Stimulated activated CD4-positive, alpha-beta T cell treated with anti-CD3 and anti-CD28 coated beads, Interleukin-4, amount 100 ng/mL, for 4 hours (primary cell): ENCODE measurements around the gene COL6A1.
A peak's percentile ranks its signal among the peaks of the same experiment; 100 is the strongest.

ENCODE experiments used
- DNase-seq, 2 experiments: peaks; one replicate each; pipeline ENCODE4 v3.0.0-alpha.2; 2020

The COL6A1 gene

DNA sequence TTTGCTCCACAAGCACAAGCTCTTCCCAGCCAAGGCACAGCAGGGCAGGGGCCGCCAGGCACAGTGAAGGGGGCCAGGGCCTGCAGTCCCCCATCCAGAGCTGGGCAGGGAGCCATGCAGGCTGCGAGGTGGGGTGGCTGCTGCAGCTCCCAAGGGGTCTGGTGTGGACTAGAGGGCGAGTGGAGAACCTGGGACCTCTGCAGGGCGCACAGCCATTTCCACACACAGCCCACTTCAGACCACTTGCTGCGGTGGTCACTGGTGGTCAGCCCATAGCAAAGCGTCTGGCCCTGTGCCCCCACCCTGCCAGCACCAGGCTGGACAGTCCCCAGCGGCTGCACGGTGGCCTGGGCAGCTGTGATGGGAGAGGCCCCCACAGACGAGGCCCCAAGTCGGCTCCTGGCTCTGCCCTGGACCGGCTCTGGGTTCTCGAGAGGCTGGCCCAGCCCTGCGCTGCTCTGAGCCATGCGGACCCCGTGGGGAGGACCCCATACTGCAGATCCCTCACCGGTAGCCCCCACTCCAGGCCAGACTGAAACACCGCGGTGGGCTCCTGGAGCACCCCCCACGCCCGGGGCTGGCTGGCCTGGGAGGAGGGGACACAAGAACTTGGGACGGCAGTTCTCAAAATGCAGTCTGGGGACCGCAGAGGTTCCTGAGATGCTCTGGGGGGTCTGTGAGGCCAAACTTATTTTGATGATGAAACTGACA, 69.3 kb downstream of the COL6A1 start:
- DNase-seq, result no peak

DNA sequence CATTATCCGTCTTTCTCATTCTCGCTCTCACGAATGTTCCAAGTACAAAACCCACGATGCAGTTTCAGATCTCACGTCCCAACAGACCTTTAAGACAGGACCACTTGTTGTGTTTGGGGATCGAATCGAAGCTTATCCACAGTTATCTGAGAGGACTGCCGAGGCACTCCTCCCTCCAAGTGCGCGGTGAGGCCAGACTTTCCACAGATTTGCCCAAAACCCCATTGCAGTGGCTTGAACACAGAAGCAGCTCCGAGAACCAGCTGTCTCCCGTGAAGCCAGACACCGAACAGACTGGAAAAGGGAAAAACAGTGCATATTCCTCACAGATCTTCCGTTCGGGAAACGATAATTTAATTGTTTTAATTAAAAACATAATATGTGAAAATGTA, 69.8 kb downstream of the COL6A1 start:
- no peak for DNase-seq

DNA sequence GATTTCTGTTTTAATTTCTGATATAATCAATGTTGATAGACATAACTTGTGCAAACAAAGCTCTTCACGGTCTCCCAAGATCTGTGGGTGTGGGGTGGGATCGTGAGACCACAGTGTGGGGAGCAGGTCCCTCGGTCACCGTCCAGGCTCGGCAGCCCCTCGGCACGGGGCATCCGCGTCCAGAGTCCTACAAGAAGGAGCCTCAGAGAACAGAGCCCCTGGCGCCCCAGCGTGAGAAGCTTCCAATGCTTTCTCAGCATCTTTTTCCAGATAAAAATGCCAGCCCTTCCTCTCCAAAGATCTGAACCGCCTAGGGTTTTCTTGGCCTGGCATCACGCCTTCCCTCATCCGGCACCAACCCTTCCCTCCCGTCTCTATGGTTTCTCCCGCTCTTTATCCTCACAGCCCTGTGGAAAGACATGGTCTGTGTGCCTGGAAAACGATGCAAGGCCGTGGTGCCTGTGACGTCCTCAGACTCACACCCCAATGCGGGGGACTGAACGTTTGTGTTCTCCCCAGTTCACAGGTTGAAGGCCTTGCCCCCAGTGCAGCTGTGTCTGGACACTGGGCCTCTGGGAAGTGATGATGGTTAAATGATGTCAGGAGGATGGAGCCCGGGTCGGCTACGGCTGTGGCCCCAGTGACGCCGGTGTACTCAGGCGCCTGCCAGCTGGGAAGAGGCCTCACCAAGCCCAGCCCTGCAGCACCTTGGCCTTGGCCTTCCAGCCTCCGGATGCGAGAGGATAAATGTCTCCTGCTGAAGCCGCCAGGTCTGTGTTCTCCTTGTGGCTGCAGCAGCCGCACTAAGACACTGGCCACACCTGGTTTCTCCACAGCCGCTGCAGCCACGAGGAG, 70.5 kb downstream of the COL6A1 start:
- no peak for DNase-seq

DNA sequence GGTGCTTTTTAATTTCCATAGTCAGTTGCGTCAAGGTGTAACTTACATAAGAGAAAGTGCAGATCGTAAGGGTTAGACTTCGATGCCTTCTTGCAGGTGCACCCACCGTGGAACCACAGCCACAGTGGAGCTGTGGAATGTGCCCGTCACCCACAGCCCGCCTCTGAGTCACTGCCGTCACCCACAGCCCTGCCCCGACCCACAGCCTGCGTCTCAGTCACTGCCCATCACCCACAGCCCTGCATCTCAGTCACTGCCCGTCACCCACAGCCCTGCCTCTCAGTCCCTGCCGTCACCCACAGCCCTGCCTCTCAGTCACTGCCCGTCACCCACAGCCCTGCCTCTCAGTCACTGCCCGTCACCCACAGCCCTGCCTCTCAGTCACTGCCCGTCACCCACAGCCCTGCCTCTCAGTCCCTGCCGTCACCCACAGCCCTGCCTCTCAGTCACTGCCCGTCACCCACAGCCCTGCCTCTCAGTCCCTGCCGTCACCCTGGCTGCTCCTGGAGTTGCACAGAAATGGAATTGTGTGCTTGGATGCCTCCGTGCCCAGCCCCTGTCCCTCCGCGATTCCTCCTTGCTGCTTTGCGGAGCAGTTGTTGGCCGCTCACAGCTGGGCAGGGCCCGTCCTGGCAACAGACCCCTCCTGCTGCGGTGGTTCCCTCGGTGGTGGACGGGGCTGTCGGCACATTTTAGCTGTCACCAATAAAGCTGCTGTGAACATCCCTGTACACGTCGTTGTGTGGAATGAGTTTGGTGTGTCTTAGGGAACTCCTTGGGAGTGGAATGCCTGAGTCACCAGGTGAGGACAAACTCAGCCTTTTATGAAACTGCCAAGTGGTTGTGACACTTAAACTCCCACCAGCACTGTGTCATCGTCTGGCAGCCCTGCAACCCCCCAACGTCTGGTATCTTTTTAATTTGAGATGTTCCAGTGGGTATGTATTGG, 71.4 kb downstream of the COL6A1 start:
- peak; percentile 16 to 45 for DNase-seq

DNA sequence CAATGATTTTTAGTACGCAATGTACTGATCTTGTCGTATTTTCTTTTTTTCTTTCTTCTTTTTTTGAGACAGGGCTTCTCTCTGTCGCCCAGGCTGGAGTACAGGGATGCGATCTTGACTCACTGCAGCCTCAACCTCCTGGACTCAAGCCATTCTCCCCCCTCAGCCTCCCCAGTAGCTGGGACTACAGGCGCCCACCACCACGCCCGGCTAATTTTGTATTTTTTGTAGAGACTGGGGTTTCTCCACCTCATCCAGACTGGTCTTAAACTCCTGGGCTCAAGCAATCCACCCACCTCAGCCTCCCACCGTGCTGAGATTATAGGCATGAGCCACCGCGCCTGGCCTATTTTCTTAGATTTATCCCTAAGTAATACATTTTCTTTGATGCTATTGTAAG, 72.5 kb downstream of the COL6A1 start:
- DNase-seq, result no peak

DNA sequence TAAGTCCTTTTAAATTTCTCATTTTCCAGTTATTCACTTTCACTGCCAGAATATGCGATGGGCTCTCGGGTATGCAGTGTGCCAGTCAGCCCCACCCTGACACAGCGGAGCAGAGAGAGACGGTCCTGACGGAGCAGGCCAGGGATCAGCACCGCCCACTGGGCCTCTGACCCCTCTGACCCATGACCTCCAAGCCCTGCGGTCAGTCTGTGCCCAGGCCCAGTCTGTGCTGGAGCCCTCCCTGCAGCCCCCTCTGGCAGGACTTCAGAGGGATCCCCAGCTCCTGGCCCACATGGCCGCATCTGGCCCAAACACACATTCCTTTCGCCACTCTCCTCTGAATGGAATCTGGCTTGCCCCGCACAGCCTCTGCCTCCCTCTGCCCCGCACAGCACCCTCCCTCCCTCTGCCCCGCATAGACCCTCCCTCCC, 72.9 kb downstream of the COL6A1 start:
- DNase-seq, result no peak
